Panc1 (cell line): ENCODE results near the gene PDE1C. TPM values are rescaled to one million over a fixed set of nuclear protein-coding genes. Genes with fewer than 3 reads are reported as not detected.

Experiments used
- ATAC-seq: fragments of 200-7000 bp; cut with Tn5 transposase; 2 replicates; pipeline ENCODE4 v1.9.1; 2020; ENCODE audit warnings: mild to moderate bottlenecking, moderate library complexity
- BruUV-seq: library from RNA; stranded (reverse); fragments of 400-500 nt; replicated peaks from 2 replicates; lab custom pipeline; 2021; lab: Mats Ljungman, UMichigan
- CTCF ChIA-PET: fragments of 300-600 bp; sonication (Branson Sonifier 250); formaldehyde crosslinking; loops from one replicate; lab custom pipeline; 2022; ENCODE audit warnings: antibody characterized with exemption; lab: Charles Lee
- POLR2A ChIA-PET: fragments of 300-600 bp; sonication (Branson Sonifier 250); formaldehyde crosslinking; loops from one replicate; lab custom pipeline; 2022; ENCODE audit warnings: antibody characterized with exemption; lab: Charles Lee
- DNase-seq: peaks from one replicate; pipeline ENCODE4 v3.0.0-alpha.2; 2010; ENCODE audit warnings: low read depth, low spot score
- H3K27ac ChIP-seq: 2 replicates; pipeline ENCODE4 v1.5.1; 2011; ENCODE audit warnings: mild to moderate bottlenecking, low read length, inconsistent platforms
- H3K27me3 ChIP-seq: fragments of 200-500 bp; sonication (Bioruptor generic); 2 replicates; pipeline ENCODE4 v1.6.0; 2014; ENCODE audit warnings: low read length, inconsistent platforms; ENCODE audit not compliant: control insufficient read depth, insufficient read depth
- H3K36me3 ChIP-seq: fragments of 200-500 bp; sonication (Bioruptor generic); 2 replicates; pipeline ENCODE4 v1.5.1; 2014; ENCODE audit warnings: inconsistent platforms, mild to moderate bottlenecking, low read length, moderate library complexity; ENCODE audit not compliant: control insufficient read depth, insufficient read depth
- H3K4me1 ChIP-seq: 2 replicates; pipeline ENCODE4 v1.5.1; 2011; ENCODE audit warnings: inconsistent platforms, mild to moderate bottlenecking, low read length, moderate library complexity; ENCODE audit not compliant: control insufficient read depth, insufficient read depth
- H3K4me3 ChIP-seq, 2 experiments: 2 replicates each; pipeline ENCODE4 v1.5.1; 2011 to 2012; ENCODE audit warnings: low read depth in 2 of 2, low read length in 2 of 2, mild to moderate bottlenecking in 2 of 2, inconsistent platforms in 1 of 2, moderate library complexity in 1 of 2
- H3K9me3 ChIP-seq: fragments of 200-500 bp; sonication (Bioruptor generic); 2 replicates; pipeline ENCODE4 v1.5.1; 2014; ENCODE audit warnings: low read depth, mild to moderate bottlenecking, inconsistent platforms, low read length, moderate library complexity; ENCODE audit not compliant: control insufficient read depth, insufficient read depth
- CTCF ChIP-seq: fragments of 450-650 bp; IDR thresholded peaks from 2 replicates; pipeline ENCODE4 v1.5.1; 2017; ENCODE audit warnings: mild to moderate bottlenecking
- POLR2AphosphoS5 ChIP-seq: IDR thresholded peaks from 2 replicates; pipeline ENCODE4 v1.6.1; 2012; ENCODE audit warnings: mild to moderate bottlenecking, low read depth, low read length, moderate library complexity
- REST ChIP-seq, 2 experiments: IDR thresholded peaks; 2 replicates each; pipeline ENCODE4 v1.6.1; 2011 to 2012; ENCODE audit warnings: low read depth in 2 of 2, control low read depth in 1 of 2, low read length in 1 of 2, mild to moderate bottlenecking in 1 of 2, moderate library complexity in 1 of 2; ENCODE audit not compliant: insufficient read depth in 1 of 2
- SIN3A ChIP-seq: IDR thresholded peaks from 2 replicates; pipeline ENCODE4 v1.6.1; 2012; ENCODE audit warnings: low read depth, mild to moderate bottlenecking, low read length, moderate library complexity, borderline replicate concordance; ENCODE audit not compliant: insufficient read depth
- TCF7L2 ChIP-seq: IDR thresholded peaks from 2 replicates; pipeline ENCODE4 v1.6.1; 2011; ENCODE audit warnings: mild to moderate bottlenecking, low read depth, low read length, inconsistent platforms
- in situ Hi-C: cut with HindIII; loops from 2 replicates; pipeline ENCODE4 v1.10.0; 2016; ENCODE audit warnings: low sequenced_read_pairs, low pct_unique_long_range_greater_than_20kb
- intact Hi-C: fragments of 100-400 bp; cut with micrococcal nuclease; formaldehyde crosslinking; loops from one replicate; pipeline ENCODE4 v1.10.0; 2022; ENCODE audit not compliant: unreplicated experiment
- total RNA-seq: library from RNA; stranded (reverse); gene quantifications from one replicate; pipeline ENCODE4 v1.2.1, GENCODE V29; 2021; ENCODE audit not compliant: unreplicated experiment

PDE1C gene
- total RNA-seq, 1 experiment from 2014 or later: not detected

GRCh38 chr7:31953432-31953831 is 116.8 kb downstream of the PDE1C start:
- POLR2A ChIA-PET: no interaction called here
- Histone ChIP-seq H3K27me3 (no peaks in the 10 kb centered on the region), H3K27ac (no peak overlapping the region), H3K4me1 (no peaks in the 10 kb centered on the region), H3K36me3 (no peaks in the 10 kb centered on the region), H3K4me3 (no peak overlapping the region), H3K9me3 (no peaks in the 10 kb centered on the region)
- BruUV-seq: no TSS peak
- ATAC-seq (no peak), DNase-seq (no peak)
- intact Hi-C loops (no loop called here), in situ Hi-C loops (no loop called here)
- no peak for TF ChIP-seq CTCF
- TF ChIP-seq REST (IDR thresholded peaks at IDR 0.05; ENCODE audit: insufficient read depth in 1 of 2, low read depth in 2 of 2, low read length in 1 of 2): no peak
- CTCF ChIA-PET: no interaction called here

- ChIA-PET CTCF (no interaction called here), POLR2A (no interaction called here)
- Histone ChIP-seq H3K4me3 (no peak overlapping the region), H3K9me3 (no peaks in the 10 kb centered on the region), H3K4me1 (no peaks in the 10 kb centered on the region), H3K27me3 (no peaks in the 10 kb centered on the region), H3K27ac (no peak overlapping the region), H3K36me3 (no peaks in the 10 kb centered on the region)
- ATAC-seq (no peak), DNase-seq (no peak)
- in situ Hi-C loops: no loop called here
- TF ChIP-seq SIN3A (no peak), CTCF (no peak), REST (IDR thresholded peaks at IDR 0.05; ENCODE audit: insufficient read depth in 1 of 2, low read depth in 2 of 2, low read length in 1 of 2) (no peak), TCF7L2 (no peak), POLR2AphosphoS5 (no peak)
- intact Hi-C loops: no loop called here
- BruUV-seq: no TSS peak
These were observed 120.0 kb downstream of the PDE1C start for GRCh38 chr7:31950091-31950755.
